ENCODE measurements around the gene SLAMF9.

DNA sequence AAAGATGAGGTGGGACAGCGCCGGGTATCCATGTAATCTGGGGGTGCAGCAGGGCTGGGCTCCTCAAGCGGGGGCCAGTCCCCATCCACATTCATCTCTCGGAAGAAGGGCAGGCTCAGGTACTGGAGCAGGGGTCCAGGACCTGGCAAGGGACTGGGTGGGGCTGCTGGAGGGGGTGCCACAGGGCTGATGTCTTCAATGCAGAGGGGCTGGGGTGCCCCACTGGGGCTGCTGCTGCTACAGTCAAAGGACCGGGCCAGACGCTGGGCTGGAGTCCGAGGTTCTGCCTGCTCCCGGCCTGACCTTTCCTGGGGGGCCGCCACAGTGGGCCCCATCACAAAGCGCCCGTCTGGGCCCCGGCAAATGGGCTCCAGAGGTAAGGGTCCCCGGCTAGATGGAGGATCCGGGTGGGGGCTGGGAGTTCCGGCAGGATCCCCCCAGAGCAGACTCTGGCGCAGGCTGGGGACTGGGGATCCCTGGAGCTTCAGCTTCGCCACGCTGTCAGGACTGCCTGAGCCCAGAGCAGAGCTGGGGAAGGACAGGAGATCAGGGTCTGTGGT is 25.5 kb downstream of the SLAMF9 start:
- no peak for TF ChIP-seq CTCF (IDR thresholded peaks at IDR 0.05)
- no peak for TF ChIP-seq POLR2A (IDR thresholded peaks at IDR 0.05)
